Endothelial cell (in vitro differentiated cells): Measurements from ENCODE around the gene DHRSX. TPM values are rescaled to one million over a fixed set of nuclear protein-coding genes. Genes with fewer than 3 reads are reported as not detected.
"Not testable (repeated sequence)": the region's sequence is repeated elsewhere in the genome, so short reads cannot be mapped to it uniquely, and the experiment has no call there.

Source experiments
- DNase-seq: peaks from one replicate; pipeline ENCODE4 v3.0.0; 2021; ENCODE audit warnings: low spot score
- H3K27ac Mint-ChIP-seq: one replicate; pipeline ENCODE4 v1.8.0; 2021; ENCODE audit warnings: mixed read lengths, inconsistent platforms; ENCODE audit not compliant: unreplicated experiment
- H3K27me3 Mint-ChIP-seq: one replicate; pipeline ENCODE4 v1.8.0; 2021; ENCODE audit warnings: mild to moderate bottlenecking, moderate library complexity, mixed read lengths, inconsistent platforms; ENCODE audit not compliant: unreplicated experiment
- H3K36me3 Mint-ChIP-seq: one replicate; pipeline ENCODE4 v1.8.0; 2021; ENCODE audit warnings: mild to moderate bottlenecking, low read depth, mixed read lengths, inconsistent platforms; ENCODE audit not compliant: unreplicated experiment
- H3K4me1 Mint-ChIP-seq: one replicate; pipeline ENCODE4 v1.8.0; 2021; ENCODE audit warnings: mild to moderate bottlenecking, mixed read lengths, inconsistent platforms; ENCODE audit not compliant: unreplicated experiment
- H3K4me3 Mint-ChIP-seq: one replicate; pipeline ENCODE4 v1.8.0; 2021; ENCODE audit warnings: mild to moderate bottlenecking, mixed read lengths, inconsistent platforms; ENCODE audit not compliant: unreplicated experiment
- H3K9me3 Mint-ChIP-seq: one replicate; pipeline ENCODE4 v1.8.0; 2021; ENCODE audit warnings: mixed read lengths, inconsistent platforms; ENCODE audit not compliant: unreplicated experiment
- CTCF ChIP-seq: fragments of 200-600 bp; sonication (generic); IDR thresholded peaks from one replicate; pipeline ENCODE4 v1.5.0; 2021; ENCODE audit warnings: antibody characterized with exemption; ENCODE audit not compliant: unreplicated experiment
- total RNA-seq: library from RNA; stranded (reverse); fragmentation: NEBNext Ultra II Directional; extraction: Animal tissue kit (Norgen Biotek cat#: 25700); gene quantifications from one replicate; pipeline ENCODE4 v1.2.1, GENCODE V29; 2021; ENCODE audit not compliant: unreplicated experiment

Gene DHRSX
- total RNA-seq, 1 donor from 2014 or later = 22.2 TPM

GRCh38 chrX:2471641-2472040 is 29.1 kb downstream of the DHRSX start:
- H3K36me3 Mint-ChIP-seq = no peaks in the 10 kb centered on the region
- no peaks in the 10 kb centered on the region for H3K4me1 Mint-ChIP-seq
- TF ChIP-seq CTCF = no peak
- H3K4me3 Mint-ChIP-seq = no peak overlapping the region
- H3K9me3 Mint-ChIP-seq = no peaks in the 10 kb centered on the region
- H3K27ac Mint-ChIP-seq = no peak overlapping the region
- no peak for DNase-seq
- peaks cover 6% of the 10 kb centered on the region for H3K27me3 Mint-ChIP-seq

GRCh38 chrX:2471126-2471525 is 29.6 kb downstream of the DHRSX start:
- not testable (repeated sequence) for H3K9me3 Mint-ChIP-seq, H3K36me3 Mint-ChIP-seq, H3K27ac Mint-ChIP-seq, DNase-seq, H3K4me3 Mint-ChIP-seq, H3K27me3 Mint-ChIP-seq, H3K4me1 Mint-ChIP-seq

GRCh38 chrX:2469852-2470251 is 30.9 kb downstream of the DHRSX start:
- H3K4me3 Mint-ChIP-seq, H3K27me3 Mint-ChIP-seq: not testable (repeated sequence)

GRCh38 chrX:2469196-2469685 is 31.5 kb downstream of the DHRSX start:
- Mint-ChIP-seq H3K27me3 (peaks cover 6% of the 10 kb centered on the region), H3K9me3 (no peaks in the 10 kb centered on the region), H3K27ac (no peak overlapping the region), H3K4me3 (no peak overlapping the region), H3K4me1 (no peaks in the 10 kb centered on the region), H3K36me3 (no peaks in the 10 kb centered on the region)
- no peak for TF ChIP-seq CTCF
- DNase-seq = no peak

More at GRCh38 chrX:2469852-2470251, 30.9 kb downstream of the DHRSX start:
- not testable (repeated sequence) for H3K9me3 Mint-ChIP-seq, H3K4me1 Mint-ChIP-seq, H3K27ac Mint-ChIP-seq, DNase-seq, H3K36me3 Mint-ChIP-seq

GRCh38 chrX:2468261-2469195 is 32.2 kb downstream of the DHRSX start:
- no peak for TF ChIP-seq CTCF
- H3K4me1 Mint-ChIP-seq = no peaks in the 10 kb centered on the region
- H3K36me3 Mint-ChIP-seq = no peaks in the 10 kb centered on the region
- no peak for DNase-seq
- peaks cover 3% of the 10 kb centered on the region for H3K27me3 Mint-ChIP-seq
- H3K27ac Mint-ChIP-seq = no peak overlapping the region
- no peaks in the 10 kb centered on the region for H3K9me3 Mint-ChIP-seq
- H3K4me3 Mint-ChIP-seq = no peak overlapping the region
